ENCODE results near the gene C14orf180.

Gene C14orf180

GRCh38 chr14:104545151-104545941 is 34.2 kb upstream of the C14orf180 start:
- Histone ChIP-seq H3K36me3 (ENCODE audit: insufficient read depth, low read depth, low read length) (no peaks in the 10 kb centered on the region), H3K27me3 (ENCODE audit: insufficient read depth, low read length) (no peaks in the 10 kb centered on the region; the same call in 1 of the 2 replicates), H3K4me3 (ENCODE audit: low read length) (no peak overlapping the region), H3K9me3 (ENCODE audit: insufficient read depth, low read depth, low read length) (no peaks in the 10 kb centered on the region), H3K9ac (ENCODE audit: low read depth, low read length) (no peak overlapping the region), H3K4me1 (ENCODE audit: insufficient read depth, low read length) (peaks cover 3% of the 10 kb centered on the region; the same call in 1 of the 2 replicates), H3K27ac (ENCODE audit: low read length) (no peak overlapping the region)

DNA sequence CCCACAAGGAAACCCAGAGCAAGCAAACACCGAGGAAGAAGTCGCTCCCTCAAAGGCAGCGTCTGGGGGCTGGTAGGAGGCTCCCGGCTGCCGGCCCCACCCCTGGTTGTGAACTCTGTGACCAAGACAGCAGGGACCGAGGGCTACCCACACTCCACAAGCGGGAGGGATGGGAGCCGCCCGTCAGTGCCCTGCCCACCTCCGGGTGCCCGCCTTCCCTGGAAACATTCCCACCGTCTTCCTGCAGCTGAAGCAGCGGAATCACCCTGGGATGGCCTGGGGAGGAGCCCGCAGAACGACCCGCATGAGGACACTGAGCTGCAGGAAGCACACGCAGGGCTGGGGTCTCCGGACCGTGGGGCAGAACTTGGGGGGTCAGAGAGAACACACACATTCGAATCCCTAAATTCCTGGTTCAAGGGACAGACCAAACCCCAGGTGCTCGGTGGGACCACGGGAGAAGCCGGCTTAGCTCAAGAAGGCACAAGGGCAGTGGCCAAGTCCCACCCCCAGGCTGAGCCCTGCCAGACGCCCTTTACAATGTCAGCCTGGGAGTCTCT is 33.5 kb upstream of the C14orf180 start:
- no peak overlapping the region for H3K27ac ChIP-seq (ENCODE audit: low read length)
- H3K9ac ChIP-seq (ENCODE audit: low read depth, low read length): no peak overlapping the region
- H3K9me3 ChIP-seq (ENCODE audit: insufficient read depth, low read depth, low read length): no peaks in the 10 kb centered on the region
- no peak overlapping the region for H3K4me3 ChIP-seq (ENCODE audit: low read length)
- H3K4me1 ChIP-seq (ENCODE audit: insufficient read depth, low read length): peaks cover 3% of the 10 kb centered on the region; the same call in 1 of the 2 replicates
- H3K27me3 ChIP-seq (ENCODE audit: insufficient read depth, low read length): no peaks in the 10 kb centered on the region; the same call in 1 of the 2 replicates
- no peaks in the 10 kb centered on the region for H3K36me3 ChIP-seq (ENCODE audit: insufficient read depth, low read depth, low read length)

GRCh38 chr14:104546591-104547309 is 32.8 kb upstream of the C14orf180 start:
- H3K9me3 ChIP-seq (ENCODE audit: insufficient read depth, low read depth, low read length): no peaks in the 10 kb centered on the region
- no peak overlapping the region for H3K4me3 ChIP-seq (ENCODE audit: low read length)
- H3K27me3 ChIP-seq (ENCODE audit: insufficient read depth, low read length): no peaks in the 10 kb centered on the region; the same call in 1 of the 2 replicates
- H3K4me1 ChIP-seq (ENCODE audit: insufficient read depth, low read length): peaks cover 3% of the 10 kb centered on the region; the same call in 1 of the 2 replicates
- no peak overlapping the region for H3K9ac ChIP-seq (ENCODE audit: low read depth, low read length)
- no peak overlapping the region for H3K27ac ChIP-seq (ENCODE audit: low read length)
- no peaks in the 10 kb centered on the region for H3K36me3 ChIP-seq (ENCODE audit: insufficient read depth, low read depth, low read length)

GRCh38 chr14:104547310-104547997 is 32.1 kb upstream of the C14orf180 start:
- Histone ChIP-seq H3K4me3 (ENCODE audit: low read length) (no peak overlapping the region), H3K9me3 (ENCODE audit: insufficient read depth, low read depth, low read length) (no peaks in the 10 kb centered on the region), H3K36me3 (ENCODE audit: insufficient read depth, low read depth, low read length) (no peaks in the 10 kb centered on the region), H3K27ac (ENCODE audit: low read length) (no peak overlapping the region), H3K27me3 (ENCODE audit: insufficient read depth, low read length) (no peaks in the 10 kb centered on the region; the same call in 1 of the 2 replicates), H3K4me1 (ENCODE audit: insufficient read depth, low read length) (peaks cover 3% of the 10 kb centered on the region; the same call in 1 of the 2 replicates), H3K9ac (ENCODE audit: low read depth, low read length) (no peak overlapping the region)

- H3K9me3 ChIP-seq (ENCODE audit: insufficient read depth, low read depth, low read length): no peaks in the 10 kb centered on the region
- no peak overlapping the region for H3K4me3 ChIP-seq (ENCODE audit: low read length)
- no peak overlapping the region for H3K27ac ChIP-seq (ENCODE audit: low read length)
- H3K4me1 ChIP-seq (ENCODE audit: insufficient read depth, low read length): peaks cover 3% of the 10 kb centered on the region; the same call in 1 of the 2 replicates
- no peak overlapping the region for H3K9ac ChIP-seq (ENCODE audit: low read depth, low read length)
- no peaks in the 10 kb centered on the region for H3K36me3 ChIP-seq (ENCODE audit: insufficient read depth, low read depth, low read length)
- no peaks in the 10 kb centered on the region; the same call in 1 of the 2 replicates for H3K27me3 ChIP-seq (ENCODE audit: insufficient read depth, low read length)
Observed at GRCh38 chr14:104547998-104548700, 31.4 kb upstream of the C14orf180 start.

- H3K27me3 ChIP-seq (ENCODE audit: insufficient read depth, low read length): no peaks in the 10 kb centered on the region; the same call in 1 of the 2 replicates
- no peak overlapping the region for H3K4me3 ChIP-seq (ENCODE audit: low read length)
- no peak overlapping the region for H3K9ac ChIP-seq (ENCODE audit: low read depth, low read length)
- H3K36me3 ChIP-seq (ENCODE audit: insufficient read depth, low read depth, low read length): no peaks in the 10 kb centered on the region
- no peaks in the 10 kb centered on the region for H3K9me3 ChIP-seq (ENCODE audit: insufficient read depth, low read depth, low read length)
- H3K27ac ChIP-seq (ENCODE audit: low read length): no peak overlapping the region
- peaks cover 3% of the 10 kb centered on the region; the same call in 1 of the 2 replicates for H3K4me1 ChIP-seq (ENCODE audit: insufficient read depth, low read length)
Observed at GRCh38 chr14:104548802-104549535, 30.6 kb upstream of the C14orf180 start.

DNA sequence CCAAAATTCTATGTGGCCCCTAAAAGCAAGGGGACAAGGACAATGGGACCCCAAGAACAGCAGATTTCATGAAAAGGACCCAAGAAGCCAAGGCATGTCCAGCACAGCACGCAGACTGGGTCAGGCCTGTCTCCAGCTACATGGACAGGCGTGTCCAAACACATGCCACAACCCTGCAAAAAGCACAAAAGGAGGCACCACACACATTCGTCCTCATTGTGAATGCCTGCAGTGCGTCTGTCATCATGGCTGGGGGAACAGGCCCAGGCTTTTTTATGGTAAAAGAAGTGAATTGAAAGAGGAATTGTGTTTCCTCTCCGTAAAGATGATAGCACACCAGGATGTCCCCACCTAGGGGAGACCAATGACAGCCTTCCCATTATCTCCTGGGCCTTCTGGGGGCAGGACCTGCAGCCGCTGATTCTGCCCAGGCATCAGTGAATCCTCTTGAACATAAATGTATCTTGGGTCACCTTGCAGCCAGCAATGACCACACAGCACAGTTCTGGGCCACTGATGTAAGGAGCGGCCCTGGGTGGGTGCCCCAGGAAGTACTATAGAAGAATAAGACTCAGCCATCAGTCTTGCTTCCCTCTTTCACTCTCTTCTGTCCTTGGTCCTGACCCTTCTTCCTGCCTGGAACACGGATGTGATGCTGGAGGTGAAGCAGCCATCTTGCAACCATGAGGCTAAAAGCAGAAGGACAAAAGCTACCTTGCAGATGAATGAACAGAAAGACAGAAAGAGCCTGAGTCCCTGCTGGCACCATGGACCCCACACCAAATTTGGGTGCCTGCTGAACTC is 29.8 kb upstream of the C14orf180 start:
- Histone ChIP-seq H3K9ac (ENCODE audit: low read depth, low read length) (no peak overlapping the region), H3K27ac (ENCODE audit: low read length) (no peak overlapping the region), H3K36me3 (ENCODE audit: insufficient read depth, low read depth, low read length) (no peaks in the 10 kb centered on the region), H3K4me3 (ENCODE audit: low read length) (no peak overlapping the region), H3K9me3 (ENCODE audit: insufficient read depth, low read depth, low read length) (no peaks in the 10 kb centered on the region), H3K4me1 (ENCODE audit: insufficient read depth, low read length) (peaks cover 3% of the 10 kb centered on the region; the same call in 1 of the 2 replicates), H3K27me3 (ENCODE audit: insufficient read depth, low read length) (no peaks in the 10 kb centered on the region; the same call in 1 of the 2 replicates)

GRCh38 chr14:104550340-104550860 is 29.2 kb upstream of the C14orf180 start:
- H3K4me3 ChIP-seq (ENCODE audit: low read length): no peak overlapping the region
- no peaks in the 10 kb centered on the region; the same call in 1 of the 2 replicates for H3K27me3 ChIP-seq (ENCODE audit: insufficient read depth, low read length)
- H3K27ac ChIP-seq (ENCODE audit: low read length): no peak overlapping the region
- peaks cover 3% of the 10 kb centered on the region; the same call in 1 of the 2 replicates for H3K4me1 ChIP-seq (ENCODE audit: insufficient read depth, low read length)
- H3K9me3 ChIP-seq (ENCODE audit: insufficient read depth, low read depth, low read length): no peaks in the 10 kb centered on the region
- no peaks in the 10 kb centered on the region for H3K36me3 ChIP-seq (ENCODE audit: insufficient read depth, low read depth, low read length)
- no peak overlapping the region for H3K9ac ChIP-seq (ENCODE audit: low read depth, low read length)

DNA sequence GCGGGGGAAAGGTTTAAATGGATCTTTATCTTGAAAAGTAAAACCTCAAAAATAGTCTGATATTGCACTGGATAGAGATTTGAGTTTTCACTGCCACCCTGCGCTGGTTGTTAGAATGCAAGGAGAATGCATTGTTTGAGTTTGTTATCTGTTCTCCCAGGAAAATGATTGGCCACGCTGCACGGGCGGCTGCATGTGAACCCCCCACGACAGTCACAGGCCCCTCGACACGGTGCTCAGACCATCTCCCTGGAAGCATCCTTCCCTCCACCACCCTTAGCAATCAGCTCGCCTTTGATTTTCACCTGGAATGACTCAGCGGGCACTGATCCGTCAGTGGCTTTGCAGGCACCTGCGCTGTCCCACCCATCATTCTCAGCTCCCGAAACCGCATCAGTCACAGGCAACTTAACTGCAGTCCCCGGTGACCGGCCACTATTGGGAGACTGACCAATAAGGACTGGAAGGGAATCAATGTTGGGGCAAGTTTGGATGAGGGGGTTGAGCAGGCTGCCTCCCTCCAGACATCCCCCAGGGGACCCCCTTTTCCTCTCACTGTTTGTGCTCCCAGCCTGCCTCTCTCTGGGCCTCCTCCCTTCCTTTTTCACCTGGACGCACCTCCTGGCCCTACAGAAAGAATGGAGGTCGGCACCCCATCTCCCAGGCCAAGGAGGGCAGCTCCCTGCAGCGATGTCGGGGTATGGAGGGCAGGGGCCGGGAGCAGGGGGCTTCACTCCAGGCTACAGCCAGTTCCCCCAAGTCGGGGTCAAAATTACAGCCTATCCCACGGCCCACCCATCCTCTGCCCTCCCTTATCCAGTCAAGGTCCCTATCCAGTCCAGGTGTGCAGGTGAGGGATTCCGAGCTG is 28.5 kb upstream of the C14orf180 start:
- H3K9me3 ChIP-seq (ENCODE audit: insufficient read depth, low read depth, low read length): no peaks in the 10 kb centered on the region

More for the DNA sequence above, 28.5 kb upstream of the C14orf180 start:
- H3K36me3 ChIP-seq (ENCODE audit: insufficient read depth, low read depth, low read length): no peaks in the 10 kb centered on the region
- H3K4me3 ChIP-seq (ENCODE audit: low read length): no peak overlapping the region
- no peak overlapping the region for H3K9ac ChIP-seq (ENCODE audit: low read depth, low read length)
- peaks cover 3% of the 10 kb centered on the region; the same call in 1 of the 2 replicates for H3K4me1 ChIP-seq (ENCODE audit: insufficient read depth, low read length)
- no peak overlapping the region for H3K27ac ChIP-seq (ENCODE audit: low read length)
- no peaks in the 10 kb centered on the region; the same call in 1 of the 2 replicates for H3K27me3 ChIP-seq (ENCODE audit: insufficient read depth, low read length)

All from iPS-20b (cell line).